Stomach smooth muscle (tissue), 2 donors: ENCODE data around the gene APOBEC3G.
"Not testable (repeated sequence)": the region's sequence is repeated elsewhere in the genome, so short reads cannot be mapped to it uniquely, and the experiment has no call there.

Experiments
- H3K27ac ChIP-seq: one replicate; pipeline ENCODE4 v1.7.0; 2013; ENCODE audit warnings: mild to moderate bottlenecking, low read length, inconsistent platforms
- H3K27me3 ChIP-seq, 2 donors: one replicate each; pipeline ENCODE4 v1.7.0; 2013; ENCODE audit warnings: low read length in 2 of 2; ENCODE audit not compliant: insufficient read depth in 2 of 2, control insufficient read depth in 1 of 2
- H3K36me3 ChIP-seq, 2 donors: one replicate each; pipeline ENCODE4 v1.7.0; 2013; ENCODE audit warnings: low read length in 2 of 2; ENCODE audit not compliant: control insufficient read depth in 2 of 2, insufficient read depth in 2 of 2
- H3K4me1 ChIP-seq: one replicate; pipeline ENCODE4 v1.7.0; 2013; ENCODE audit warnings: low read length; ENCODE audit not compliant: control insufficient read depth, insufficient read depth
- H3K4me3 ChIP-seq, 2 donors: one replicate each; pipeline ENCODE4 v1.7.0; 2013; ENCODE audit warnings: low read length in 2 of 2
- H3K9ac ChIP-seq, 2 donors: one replicate each; pipeline ENCODE4 v1.7.0; 2013; ENCODE audit warnings: low read length in 2 of 2, mild to moderate bottlenecking in 1 of 2
- H3K9me3 ChIP-seq, 2 donors: one replicate each; pipeline ENCODE4 v1.7.0; 2013; ENCODE audit warnings: low read length in 2 of 2; ENCODE audit not compliant: control insufficient read depth in 2 of 2
- donor health status: healthy.
- donor health status: Pancreatic carcinoma.

Gene APOBEC3G

GRCh38 chr22:39070186-39070585, 6.9 kb upstream of the APOBEC3G start:
- Histone ChIP-seq H3K27me3 (no peaks in the 10 kb centered on the region), H3K9me3 (no peaks in the 10 kb centered on the region), H3K4me1 (no peaks in the 10 kb centered on the region), H3K36me3 (no peaks in the 10 kb centered on the region), H3K9ac (no peak overlapping the region), H3K4me3 (no peak overlapping the region), H3K27ac (no peak overlapping the region)

GRCh38 chr22:39072581-39072981, 4.5 kb upstream of the APOBEC3G start:
- not testable (repeated sequence) for H3K9ac ChIP-seq, H3K4me3 ChIP-seq, H3K9me3 ChIP-seq, H3K36me3 ChIP-seq, H3K4me1 ChIP-seq, H3K27me3 ChIP-seq, H3K27ac ChIP-seq

- Histone ChIP-seq H3K9me3 (no peaks in the 10 kb centered on the region), H3K27ac (no peak overlapping the region), H3K9ac (no peak overlapping the region), H3K27me3 (no peaks in the 10 kb centered on the region), H3K4me3 (no peak overlapping the region), H3K36me3 (no peaks in the 10 kb centered on the region), H3K4me1 (no peaks in the 10 kb centered on the region)
Observed at GRCh38 chr22:39073981-39074380, 3.1 kb upstream of the APOBEC3G start.

- H3K27me3 ChIP-seq, H3K4me1 ChIP-seq, H3K9ac ChIP-seq, H3K9me3 ChIP-seq, H3K36me3 ChIP-seq, H3K27ac ChIP-seq: not testable (repeated sequence)
- peak overlapping the region in 1 of 2 donors; percentile 52 for H3K4me3 ChIP-seq
Observed at GRCh38 chr22:39076155-39077025, 685 bp upstream of the APOBEC3G start.

GRCh38 chr22:39077912-39078311, 837 bp downstream of the APOBEC3G start:
- H3K9me3 ChIP-seq, H3K4me1 ChIP-seq, H3K27ac ChIP-seq, H3K36me3 ChIP-seq, H3K9ac ChIP-seq, H3K27me3 ChIP-seq: not testable (repeated sequence)
- peak overlapping the region; percentile 65 to 66 for H3K4me3 ChIP-seq

- Histone ChIP-seq H3K27ac (no peak overlapping the region), H3K4me1 (no peaks in the 10 kb centered on the region), H3K36me3 (peaks cover 0 to 2% of the 10 kb centered on the region in 2 donors), H3K9me3 (no peaks in the 10 kb centered on the region), H3K27me3 (no peaks in the 10 kb centered on the region), H3K4me3 (no peak overlapping the region), H3K9ac (no peak overlapping the region)
Observed at GRCh38 chr22:39078329-39078728, 1.3 kb downstream of the APOBEC3G start.

- not testable (repeated sequence) for H3K9ac ChIP-seq, H3K36me3 ChIP-seq, H3K27me3 ChIP-seq, H3K4me1 ChIP-seq, H3K4me3 ChIP-seq, H3K9me3 ChIP-seq, H3K27ac ChIP-seq
Observed at GRCh38 chr22:39079054-39079637, 2.1 kb downstream of the APOBEC3G start.

- Histone ChIP-seq H3K27me3 (no peaks in the 10 kb centered on the region), H3K9ac (no peak overlapping the region), H3K27ac (no peak overlapping the region), H3K4me3 (no peak overlapping the region), H3K9me3 (no peaks in the 10 kb centered on the region), H3K4me1 (no peaks in the 10 kb centered on the region), H3K36me3 (peaks cover 0 to 2% of the 10 kb centered on the region in 2 donors)
Observed at GRCh38 chr22:39080052-39080762, 3.1 kb downstream of the APOBEC3G start.

GRCh38 chr22:39081016-39081415, 3.9 kb downstream of the APOBEC3G start:
- Histone ChIP-seq H3K4me3 (no peak overlapping the region), H3K27ac (no peak overlapping the region), H3K9me3 (no peaks in the 10 kb centered on the region), H3K27me3 (no peaks in the 10 kb centered on the region), H3K4me1 (no peaks in the 10 kb centered on the region), H3K9ac (no peak overlapping the region), H3K36me3 (peaks cover 0 to 2% of the 10 kb centered on the region in 2 donors)

- no peaks in the 10 kb centered on the region for H3K9me3 ChIP-seq
- H3K27me3 ChIP-seq: no peaks in the 10 kb centered on the region
- no peaks in the 10 kb centered on the region for H3K4me1 ChIP-seq
- H3K36me3 ChIP-seq: peaks cover 0 to 2% of the 10 kb centered on the region in 2 donors
- H3K4me3 ChIP-seq: no peak overlapping the region
- H3K9ac ChIP-seq: no peak overlapping the region
- H3K27ac ChIP-seq: no peak overlapping the region
Observed at GRCh38 chr22:39081598-39081997, 4.5 kb downstream of the APOBEC3G start.
